Measurements from ENCODE around the gene LBX2.
A peak's percentile ranks its signal among the peaks of the same experiment; 100 is the strongest.
"Not testable (repeated sequence)": the region's sequence is repeated elsewhere in the genome, so short reads cannot be mapped to it uniquely, and the experiment has no call there.

The LBX2 gene

DNA sequence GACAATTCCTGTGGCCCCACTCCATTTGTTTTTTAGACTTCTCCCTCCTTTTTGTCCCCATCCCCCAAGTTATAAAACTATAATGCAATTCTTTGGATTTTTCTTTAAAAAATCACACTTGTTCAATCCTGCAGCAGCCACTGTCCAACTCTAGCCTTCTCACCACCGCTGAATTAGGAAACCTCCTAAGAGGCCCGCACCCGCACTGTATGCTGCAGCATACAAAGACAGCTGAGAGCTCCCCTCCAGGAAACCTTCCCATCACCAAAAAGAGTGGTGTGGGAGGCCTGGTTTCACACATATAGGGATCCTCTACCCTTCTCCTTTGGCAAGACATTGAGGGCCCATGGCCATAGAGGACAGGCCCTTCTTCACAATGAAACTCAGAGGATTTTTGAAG is 5.2 kb upstream of the LBX2 start:
- DNase-seq (ENCODE audit: low read depth in 3 of 3) = no peak

DNA sequence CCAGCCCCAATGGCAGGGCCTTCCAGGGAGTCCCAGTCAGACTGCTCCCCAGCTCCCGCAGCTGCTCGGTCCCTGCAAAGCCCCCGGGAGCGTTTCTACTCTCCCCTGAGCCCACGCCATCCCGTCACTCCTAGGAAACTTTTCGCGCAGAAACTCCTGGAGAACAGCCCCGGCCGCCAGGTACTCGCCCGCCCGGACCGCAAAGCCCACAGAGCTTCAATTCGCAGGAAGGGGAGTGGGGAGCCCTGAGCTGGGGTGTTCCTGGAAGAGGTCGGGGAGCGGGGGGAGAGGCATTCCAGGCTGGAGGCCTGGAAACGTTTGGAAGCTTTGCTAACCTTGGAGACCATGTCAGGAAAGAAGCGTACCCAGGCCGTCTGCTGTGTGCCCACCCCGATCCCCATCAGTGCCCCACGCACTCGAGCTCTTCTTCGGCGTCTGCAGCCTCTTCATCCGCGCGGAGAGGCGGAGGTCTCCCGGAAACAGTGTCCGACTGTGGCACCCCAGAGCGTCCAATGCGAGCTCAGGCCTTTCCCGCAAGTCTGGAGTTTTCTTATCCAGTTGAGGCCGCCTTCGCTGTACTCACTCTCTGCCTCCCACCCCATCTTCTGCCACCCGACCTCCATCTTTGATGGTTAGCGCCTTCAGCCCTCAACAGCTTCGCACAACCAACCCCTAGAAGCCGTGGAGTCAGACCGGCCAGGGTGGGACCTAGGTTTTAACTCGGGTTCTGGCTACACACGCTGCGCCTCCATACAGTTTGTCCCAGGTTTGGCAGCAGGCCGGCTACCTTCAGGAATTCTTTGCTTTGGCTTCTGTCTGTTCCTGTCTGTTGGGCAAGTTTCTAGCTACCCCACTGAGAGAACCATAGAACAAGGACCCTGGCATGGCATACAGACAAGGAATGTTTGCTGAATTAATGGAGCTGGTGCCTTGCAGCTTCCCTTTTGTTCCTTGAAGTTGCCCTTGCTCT is 4.4 kb upstream of the LBX2 start:
- no peak for DNase-seq (ENCODE audit: low read depth in 3 of 3)

DNA sequence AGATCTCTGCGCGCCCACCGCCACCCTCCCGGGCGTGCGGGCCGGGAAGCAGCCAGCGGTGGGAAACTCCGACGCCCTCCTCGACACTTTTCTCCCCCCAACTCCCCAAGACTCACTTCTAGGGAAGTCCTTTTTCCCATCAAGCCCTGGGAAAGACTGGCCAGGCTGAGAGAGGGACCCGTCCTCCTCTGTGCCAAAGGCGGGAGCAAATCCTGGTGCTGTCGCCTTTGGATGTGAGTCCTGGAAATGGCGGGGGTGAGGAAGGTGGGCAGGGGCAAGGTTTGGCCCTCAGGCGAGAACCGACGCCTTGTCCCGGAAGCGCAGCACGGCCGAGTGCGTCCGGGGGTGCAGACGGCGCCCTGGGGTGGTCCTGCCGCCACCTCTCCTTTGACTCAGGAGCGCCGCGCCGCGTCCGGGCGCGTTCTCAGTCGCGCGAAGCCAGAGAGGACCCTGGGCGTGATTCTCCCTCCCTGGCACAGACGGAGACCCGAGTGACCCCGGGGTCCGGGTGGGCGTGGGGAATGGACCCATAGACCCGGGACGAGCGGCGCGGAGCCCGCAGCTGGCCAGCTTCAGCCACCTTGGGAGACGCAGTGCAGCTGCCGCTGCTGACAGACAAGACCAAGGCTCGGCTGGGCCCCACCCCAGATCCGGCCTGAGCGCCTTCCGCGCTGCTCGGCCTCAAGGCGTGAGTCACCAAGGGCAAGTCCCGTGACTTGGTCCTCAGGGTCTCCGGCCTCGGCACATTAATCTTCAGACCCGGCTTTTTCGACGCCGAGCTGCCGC is 3.5 kb upstream of the LBX2 start:
- peak in 1 of 3 experiments; percentile 30 for DNase-seq (ENCODE audit: low read depth in 3 of 3)

DNA sequence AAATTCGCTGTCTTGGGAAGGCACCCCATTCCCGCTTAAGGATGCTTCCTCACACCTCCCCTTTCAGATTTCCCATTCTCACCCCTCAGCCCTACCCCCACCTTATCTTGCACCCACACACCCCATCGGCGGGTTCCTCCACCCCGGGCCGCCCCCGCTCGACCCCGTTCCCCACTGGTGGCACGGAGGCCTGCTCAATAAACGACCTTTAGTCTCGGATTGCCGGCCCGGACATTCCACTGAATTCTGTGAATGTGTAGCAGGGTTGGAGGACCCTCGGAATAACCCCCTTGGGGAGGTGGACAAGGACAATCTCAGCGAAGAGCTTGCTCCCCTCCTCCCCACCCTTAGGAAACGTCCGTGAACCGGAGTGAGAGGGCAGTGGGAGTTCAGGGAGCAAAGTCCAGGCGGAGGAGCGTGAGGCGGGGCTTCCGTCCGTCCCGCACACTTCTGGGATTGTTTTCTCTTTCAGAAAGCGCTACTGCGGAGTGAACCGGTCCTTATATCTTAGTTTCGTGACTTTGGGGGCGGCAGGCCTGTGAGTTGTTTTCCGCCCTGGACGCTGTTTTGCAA is 2.8 kb upstream of the LBX2 start:
- DNase-seq (ENCODE audit: low read depth in 3 of 3) = no peak

DNA sequence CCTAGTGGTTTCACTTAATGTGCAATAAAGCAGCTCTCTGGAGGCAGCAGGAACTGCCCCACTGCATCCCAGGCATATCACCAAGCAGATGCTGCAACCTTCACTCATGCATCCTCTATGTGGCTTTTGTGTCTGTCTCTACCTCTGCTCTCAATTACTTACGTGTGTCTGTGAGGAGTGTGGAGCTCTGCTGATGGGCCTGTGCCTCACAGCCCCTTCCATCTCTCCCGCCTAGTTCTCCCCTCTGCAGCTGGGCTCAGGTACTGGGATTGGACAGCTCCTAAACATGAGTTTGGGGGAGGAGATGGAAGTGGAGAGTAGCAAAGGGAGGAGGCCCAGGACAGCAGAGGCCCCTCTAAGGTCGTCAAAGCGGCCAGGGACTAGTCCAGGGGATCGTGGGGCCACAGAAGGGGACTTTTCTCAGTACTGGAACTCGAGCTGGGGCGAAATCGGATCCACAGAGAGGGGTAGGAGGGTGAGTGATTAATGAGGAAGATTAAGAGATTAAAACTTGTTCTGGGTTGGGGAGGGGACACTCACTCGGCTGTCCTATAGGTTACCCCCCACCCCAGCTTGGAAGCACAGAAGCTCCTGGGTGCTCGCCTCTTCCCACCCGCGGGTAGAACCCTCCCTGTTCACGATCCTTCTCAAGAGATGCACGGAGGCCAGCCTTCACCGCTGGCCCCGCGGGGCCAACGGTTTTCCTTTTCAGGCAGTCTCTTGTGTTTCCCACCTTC is 2.1 kb upstream of the LBX2 start:
- DNase-seq (ENCODE audit: low read depth in 3 of 3) = no peak

DNA sequence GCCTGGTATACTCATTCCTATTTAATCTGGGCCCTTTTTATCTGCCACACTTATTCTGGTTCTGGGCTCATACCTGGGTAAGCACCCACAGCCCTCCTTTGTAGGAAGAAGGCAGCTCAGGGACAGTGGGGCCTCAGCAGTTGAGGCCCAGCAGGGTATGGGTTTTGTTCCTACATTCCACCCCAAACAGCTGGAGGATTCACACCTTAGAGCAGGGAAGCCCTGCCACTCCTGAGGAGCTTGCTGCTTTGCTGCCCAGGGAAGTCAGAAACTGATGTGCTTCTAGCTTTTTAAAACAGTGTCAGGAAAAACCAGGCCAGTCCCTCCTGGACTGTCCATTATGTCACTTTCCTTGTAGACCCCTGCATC is 1.2 kb upstream of the LBX2 start:
- DNase-seq (ENCODE audit: low read depth in 3 of 3) = no peak

DNA sequence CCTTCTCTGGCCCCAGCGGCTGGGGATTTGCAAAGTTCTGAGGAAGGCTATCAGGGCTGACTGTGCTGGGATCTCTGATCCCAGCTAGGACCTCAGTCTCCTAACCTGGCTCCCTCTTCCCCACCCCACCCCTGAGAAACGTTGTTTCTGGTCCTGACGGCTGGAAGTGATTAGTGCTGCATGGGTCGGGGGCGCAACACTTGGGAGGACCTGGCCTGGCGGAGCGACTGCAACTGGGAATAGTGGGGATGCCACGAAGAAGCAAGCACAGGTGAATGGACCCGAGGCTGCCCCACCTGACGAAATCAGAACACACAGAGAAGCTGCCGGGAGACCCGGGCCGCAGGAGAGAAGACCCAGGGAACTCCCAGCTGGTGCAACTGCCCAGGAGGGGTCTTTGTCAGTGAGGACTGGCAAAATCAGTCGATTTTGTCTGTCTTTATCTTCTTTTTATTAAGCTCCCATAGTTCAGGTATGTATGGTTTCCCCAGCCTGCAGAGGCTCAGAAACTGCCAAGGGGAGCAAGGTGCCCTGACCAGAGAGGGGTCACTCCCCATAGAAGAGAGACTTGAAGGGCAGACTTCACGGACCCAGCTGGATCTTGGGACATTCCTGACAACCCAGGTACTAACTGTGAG is 656 bp upstream of the LBX2 start:
- no peak for DNase-seq (ENCODE audit: low read depth in 3 of 3)

DNA sequence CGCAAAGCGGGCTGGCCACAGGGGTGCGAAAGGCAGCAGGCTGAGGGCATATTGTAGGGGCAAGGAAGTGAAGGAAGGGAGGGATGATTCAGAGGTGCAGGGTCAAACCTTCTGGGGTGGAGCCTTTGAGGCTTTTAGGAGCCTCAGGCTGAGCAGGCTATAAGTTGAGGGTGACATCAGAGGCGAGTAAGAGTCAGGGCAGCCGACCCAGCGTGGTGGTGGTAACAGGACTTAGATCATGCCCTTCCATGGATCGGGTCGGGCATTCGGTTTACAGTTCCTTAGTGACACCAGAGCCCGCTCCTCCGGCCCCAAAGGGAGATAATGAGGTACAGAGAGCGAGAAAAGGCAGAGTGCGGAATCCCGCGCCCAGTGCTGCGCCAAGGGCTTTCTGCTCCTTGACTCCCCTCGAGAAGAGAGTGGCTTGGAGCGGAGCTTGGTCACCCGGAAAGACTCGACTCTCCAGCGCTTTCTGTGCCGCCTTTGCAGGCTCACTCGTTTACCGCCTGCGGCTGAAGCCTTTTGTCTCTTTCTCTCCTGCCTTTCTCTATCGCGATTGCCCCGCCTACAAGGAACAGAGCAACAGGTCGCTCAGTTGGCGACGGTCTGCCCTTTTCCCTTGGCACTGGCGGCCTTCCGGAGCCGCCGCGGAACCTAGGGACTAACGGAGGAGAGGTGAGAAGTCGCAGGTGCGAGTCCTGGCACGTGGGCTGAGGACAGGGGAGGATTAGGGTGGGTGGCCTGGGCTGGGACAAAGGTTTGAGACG is 720 bp downstream of the LBX2 start:
- DNase-seq (ENCODE audit: low read depth in 3 of 3) = no peak

DNA sequence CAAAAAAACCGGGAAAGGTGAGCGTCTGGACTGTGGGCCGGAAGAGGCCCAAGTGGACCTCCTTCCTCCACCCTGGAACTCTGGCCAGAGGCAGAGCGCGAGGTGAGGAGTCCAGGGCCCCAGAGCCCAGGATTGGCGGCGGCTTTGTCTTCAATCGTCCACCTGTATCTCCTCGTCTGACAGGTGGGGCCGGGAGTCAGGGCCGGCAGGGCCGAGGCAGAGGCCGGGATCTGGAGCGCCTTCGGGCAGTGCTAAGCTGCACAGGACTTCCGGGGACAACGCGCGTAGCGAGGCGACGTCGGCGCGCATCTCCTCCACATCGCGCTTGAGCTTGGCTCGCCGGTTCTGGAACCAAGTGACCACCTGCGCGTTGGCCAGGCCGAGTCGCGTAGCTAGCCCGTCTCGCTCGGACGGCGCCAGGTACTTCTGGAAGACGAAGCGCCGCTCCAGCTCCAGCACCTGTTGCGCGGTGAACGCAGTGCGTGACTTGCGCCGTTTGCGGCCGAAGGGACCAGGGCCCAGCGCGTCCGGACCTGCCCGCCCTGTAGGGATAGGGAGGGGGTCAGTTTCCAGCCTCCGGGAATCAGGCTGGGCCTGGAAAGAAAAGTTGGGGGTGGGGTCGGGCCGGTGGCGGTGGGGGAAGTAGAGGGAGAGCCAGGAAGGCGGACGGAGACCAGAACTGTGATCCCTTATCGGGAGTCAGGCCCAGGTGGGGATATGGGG is 1.5 kb downstream of the LBX2 start:
- no peak for DNase-seq (ENCODE audit: low read depth in 3 of 3)

DNA sequence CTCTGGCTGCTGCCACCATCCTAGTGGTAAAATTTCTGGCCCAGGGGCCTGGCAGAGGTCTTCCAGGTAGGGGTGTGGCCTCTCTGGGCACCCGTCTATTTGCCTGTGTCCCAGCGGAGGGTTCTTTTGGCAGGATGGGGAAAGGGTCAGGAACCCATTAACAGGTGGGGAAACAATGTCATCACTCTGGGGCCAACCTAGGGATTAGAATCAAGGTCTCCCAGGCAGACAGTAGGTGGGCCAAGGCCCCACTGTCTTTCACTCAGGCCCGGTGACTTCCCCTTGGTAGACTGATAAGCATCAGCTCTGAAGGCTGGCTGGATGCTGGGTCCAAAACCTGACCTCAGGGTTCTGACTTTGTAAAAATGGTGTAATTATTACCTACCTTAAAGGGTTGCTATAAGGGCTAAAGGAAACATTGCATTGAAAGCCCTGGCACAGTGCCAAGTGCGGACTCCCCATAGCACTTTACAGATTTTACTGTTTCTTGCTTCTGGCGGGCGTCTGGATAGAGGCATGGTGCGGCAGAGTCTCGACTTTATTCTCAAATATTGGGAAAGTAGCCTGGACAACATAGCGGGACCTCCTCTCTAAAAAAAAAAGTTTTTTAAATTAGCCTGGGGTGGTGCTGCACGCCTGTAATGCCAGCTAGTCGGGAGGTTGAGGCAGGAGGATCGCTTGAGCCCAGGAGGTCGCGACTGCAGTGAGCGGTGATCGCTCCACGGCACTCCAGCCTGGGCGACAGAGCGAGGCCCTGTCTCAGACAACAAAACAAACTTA is 2.2 kb downstream of the LBX2 start:
- no peak for DNase-seq (ENCODE audit: low read depth in 3 of 3)

DNA sequence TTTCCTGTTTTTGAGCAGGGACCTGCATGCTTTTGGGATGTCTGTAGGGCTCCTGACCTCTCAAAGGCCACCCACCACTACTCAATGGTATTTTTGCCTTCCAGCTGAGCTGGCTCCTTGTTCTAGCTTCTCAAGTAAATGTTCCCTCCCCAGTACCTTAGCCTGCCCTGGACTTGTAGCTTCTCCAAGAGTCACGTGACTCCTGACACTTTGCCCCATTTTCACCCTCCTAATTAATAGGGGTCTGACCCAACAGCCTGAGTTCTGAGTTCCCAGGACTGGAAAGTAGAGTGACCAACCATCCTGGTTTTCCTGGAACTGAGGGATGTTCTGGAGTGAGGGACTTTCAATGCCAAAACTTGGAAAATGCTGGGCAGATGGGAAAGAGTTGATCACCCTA is 4.0 kb downstream of the LBX2 start:
- no peak for DNase-seq (ENCODE audit: low read depth in 3 of 3)

DNA sequence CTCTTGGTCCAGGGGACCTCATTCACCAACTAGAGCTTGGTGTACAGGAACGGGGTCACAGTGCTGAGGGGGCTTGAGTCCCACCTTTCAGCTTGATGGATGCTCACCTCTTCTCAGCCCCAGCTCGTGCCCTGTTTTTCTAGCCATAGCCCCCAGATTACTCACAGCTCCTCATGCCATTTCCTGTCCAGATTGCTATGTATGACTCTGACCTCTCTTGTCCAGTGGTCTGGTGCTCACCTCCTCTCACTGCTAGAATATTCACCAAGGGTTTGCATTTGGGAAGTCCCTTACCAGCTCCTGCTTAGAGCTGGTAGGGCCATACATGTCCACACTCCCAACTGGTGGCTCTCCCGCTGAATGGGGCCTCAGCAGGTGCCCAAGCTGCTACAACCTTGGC is 5.9 kb downstream of the LBX2 start:
- DNase-seq (ENCODE audit: low read depth in 3 of 3) = no peak

DNA sequence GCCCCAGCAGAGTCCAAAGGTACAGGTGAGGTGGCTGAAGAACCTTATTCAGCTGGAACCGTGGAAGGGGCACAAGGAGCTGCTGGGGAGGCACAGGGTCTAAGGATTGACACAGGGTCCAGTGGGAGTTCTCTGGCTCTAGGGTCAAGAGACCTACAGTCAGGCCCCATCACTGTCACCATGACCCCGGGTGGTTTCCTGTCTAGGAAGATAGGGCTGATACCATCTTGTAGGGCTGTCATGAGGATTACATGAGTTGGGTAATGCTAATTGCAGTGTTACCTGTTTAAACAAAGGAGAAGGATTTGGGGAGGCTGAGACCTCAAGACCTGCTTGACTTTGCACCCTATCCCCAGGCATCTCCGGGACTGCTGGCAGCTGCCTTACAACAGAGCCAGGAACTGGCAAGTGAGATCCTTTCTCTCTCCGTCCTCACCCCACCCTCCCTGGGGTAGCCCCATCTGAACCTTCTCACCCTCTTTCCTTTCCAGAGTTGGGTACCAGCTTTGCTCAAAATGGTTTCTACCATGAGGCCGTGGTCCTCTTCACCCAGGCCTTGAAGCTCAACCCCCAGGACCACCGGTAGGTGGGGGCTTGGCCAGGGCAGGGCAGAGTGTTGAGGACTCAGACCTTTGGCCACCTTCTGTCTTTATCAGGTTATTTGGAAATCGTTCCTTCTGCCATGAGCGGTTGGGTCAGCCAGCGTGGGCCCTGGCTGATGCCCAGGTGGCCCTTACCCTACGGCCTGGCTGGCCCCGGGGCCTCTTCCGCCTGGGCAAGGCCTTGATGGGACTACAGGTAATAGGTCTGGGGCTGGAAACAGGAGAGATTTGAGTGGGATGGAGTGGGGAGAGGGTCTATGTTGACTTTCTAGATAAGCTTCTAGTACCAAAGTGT is 7.5 kb downstream of the LBX2 start:
- DNase-seq (ENCODE audit: low read depth in 3 of 3) = no peak

DNA sequence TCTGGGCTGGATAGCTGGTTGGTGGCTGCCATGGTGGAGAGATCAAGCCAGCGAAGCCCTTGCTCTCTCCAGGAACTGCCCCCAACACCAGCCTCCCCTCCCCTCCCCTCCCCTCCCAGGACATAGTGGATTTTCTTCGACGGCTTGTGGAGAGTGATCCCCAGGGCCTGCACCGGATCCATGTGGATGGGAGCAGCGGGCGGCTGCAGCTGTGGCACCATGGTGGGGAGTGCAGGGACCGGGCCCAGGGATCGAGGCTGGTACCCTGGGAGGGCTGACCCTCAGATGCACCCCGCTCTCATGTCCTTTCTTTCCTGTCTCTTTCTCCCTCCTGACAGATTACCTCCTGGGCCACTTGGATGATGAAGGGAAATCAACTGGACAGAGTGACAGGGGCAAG is 9.5 kb downstream of the LBX2 start:
- DNase-seq (ENCODE audit: low read depth in 3 of 3) = no peak

DNA sequence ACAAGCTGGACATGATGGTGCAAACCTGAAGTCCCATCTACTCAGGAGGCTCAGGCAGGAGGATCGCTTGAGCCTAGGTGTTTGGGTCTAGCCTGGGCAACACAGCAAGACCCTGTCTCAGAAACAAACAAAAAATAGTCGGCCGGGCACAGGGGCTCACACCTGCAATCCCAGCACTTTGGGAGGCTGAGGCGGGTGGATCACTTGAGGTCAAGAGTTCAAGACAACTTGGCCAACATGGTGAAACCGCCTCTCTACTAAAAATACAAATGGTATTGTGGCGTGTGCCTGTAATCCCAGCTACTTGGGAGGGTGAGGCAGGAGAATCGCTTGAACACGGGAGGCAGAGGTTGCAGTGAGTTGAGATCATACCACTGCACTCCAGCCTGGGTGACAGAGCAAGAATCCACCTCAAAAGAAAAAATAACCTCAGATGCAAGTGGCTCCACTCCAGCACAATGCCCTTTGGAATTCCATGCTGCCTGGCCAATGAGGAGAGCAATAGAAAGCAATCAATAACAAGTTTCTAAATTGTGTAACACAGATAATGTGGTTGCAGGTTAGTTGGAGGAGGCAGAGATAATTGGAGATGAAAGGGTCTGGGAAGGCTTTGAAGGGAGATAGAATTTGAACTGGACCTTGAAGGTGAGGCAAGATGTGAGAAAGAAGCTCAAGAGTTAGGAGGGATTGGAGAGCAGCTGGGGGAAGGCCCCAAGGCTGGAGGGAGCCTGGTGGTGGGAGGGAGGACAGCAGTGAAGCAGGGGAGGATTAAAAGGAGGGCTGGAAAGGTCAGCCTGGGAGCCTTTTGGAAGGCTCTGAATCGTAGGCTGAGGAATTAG is 10.5 kb downstream of the LBX2 start:
- no peak for DNase-seq (ENCODE audit: low read depth in 3 of 3)

DNA sequence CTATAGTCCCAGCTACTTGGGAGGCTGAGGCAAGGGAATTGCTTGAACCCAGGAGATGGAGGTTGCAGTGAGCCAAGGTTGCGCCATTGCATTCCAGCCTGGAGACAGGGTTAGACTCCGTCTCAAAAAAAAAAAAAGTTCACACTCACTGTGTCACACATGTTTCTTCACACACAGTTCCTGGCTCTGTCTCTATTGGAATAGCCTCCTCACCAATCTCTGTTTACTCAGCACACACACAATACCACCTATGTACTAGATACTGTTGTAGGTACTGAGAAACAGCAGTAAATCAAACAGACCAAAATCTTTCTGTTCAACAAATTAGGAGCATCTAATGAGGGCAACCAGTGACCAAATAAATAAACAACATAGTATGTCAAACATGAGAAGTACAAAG is 13.3 kb downstream of the LBX2 start:
- DNase-seq (ENCODE audit: low read depth in 3 of 3) = no peak

DNA sequence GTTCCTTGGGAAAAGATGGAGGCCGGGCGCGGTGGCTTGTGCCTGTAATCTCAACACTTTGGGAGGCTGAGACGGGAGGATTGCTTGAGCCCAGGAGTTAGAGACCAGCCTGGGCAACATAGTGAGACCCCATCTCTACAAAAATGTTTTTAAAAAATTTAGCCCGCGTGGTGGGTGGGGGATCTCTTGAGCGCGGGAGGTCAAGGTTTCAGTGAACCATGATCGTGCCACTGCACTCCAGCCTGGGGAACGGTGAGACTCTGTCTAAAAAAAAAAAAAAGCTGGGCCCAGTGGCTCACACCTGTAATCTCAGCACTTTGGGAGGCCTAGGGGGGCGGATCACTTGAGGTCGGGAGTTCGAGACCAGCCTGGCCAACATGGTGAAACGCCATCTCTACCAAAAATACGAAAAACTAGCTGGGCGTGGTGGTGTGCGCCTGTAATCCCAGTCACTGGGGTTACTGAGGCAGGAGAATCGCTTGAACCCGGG is 15.7 kb downstream of the LBX2 start:
- DNase-seq (ENCODE audit: low read depth in 3 of 3) = not testable (repeated sequence)
